Omental fat pad (tissue), 4 donors: ENCODE data around the gene MAFF. TPM values are rescaled to one million over a fixed set of nuclear protein-coding genes. Genes with fewer than 3 reads are reported as not detected.

ENCODE experiments used
- ATAC-seq: fragments of 150-250 bp; one replicate; pipeline ENCODE4 v1.9.1; 2016; ENCODE audit warnings: mild to moderate bottlenecking, moderate library complexity; ENCODE audit not compliant: low FRiP score
- DNase-seq: peaks from one replicate; pipeline ENCODE4 v3.0.0-alpha.2; 2019; ENCODE audit warnings: low spot score
- total RNA-seq, 4 donors: library from RNA; depleted of rRNA; stranded (reverse); fragments of >200 nt; gene quantifications; one replicate each; pipeline ENCODE4 v1.1.0, GENCODE V29; 2016
- TF ChIP-seq, protein P1 (sequence below), 3 donors: fragments of 450-650 bp; IDR thresholded peaks; one replicate each; pipeline ENCODE4 v1.5.1; 2016 to 2017; ENCODE audit warnings: antibody characterized with exemption in 3 of 3, mild to moderate bottlenecking in 3 of 3, moderate library complexity in 2 of 3

Gene MAFF
- total RNA-seq, 4 donors from 2014 or later: 73.9 to 334 (median 202) TPM

DNA sequence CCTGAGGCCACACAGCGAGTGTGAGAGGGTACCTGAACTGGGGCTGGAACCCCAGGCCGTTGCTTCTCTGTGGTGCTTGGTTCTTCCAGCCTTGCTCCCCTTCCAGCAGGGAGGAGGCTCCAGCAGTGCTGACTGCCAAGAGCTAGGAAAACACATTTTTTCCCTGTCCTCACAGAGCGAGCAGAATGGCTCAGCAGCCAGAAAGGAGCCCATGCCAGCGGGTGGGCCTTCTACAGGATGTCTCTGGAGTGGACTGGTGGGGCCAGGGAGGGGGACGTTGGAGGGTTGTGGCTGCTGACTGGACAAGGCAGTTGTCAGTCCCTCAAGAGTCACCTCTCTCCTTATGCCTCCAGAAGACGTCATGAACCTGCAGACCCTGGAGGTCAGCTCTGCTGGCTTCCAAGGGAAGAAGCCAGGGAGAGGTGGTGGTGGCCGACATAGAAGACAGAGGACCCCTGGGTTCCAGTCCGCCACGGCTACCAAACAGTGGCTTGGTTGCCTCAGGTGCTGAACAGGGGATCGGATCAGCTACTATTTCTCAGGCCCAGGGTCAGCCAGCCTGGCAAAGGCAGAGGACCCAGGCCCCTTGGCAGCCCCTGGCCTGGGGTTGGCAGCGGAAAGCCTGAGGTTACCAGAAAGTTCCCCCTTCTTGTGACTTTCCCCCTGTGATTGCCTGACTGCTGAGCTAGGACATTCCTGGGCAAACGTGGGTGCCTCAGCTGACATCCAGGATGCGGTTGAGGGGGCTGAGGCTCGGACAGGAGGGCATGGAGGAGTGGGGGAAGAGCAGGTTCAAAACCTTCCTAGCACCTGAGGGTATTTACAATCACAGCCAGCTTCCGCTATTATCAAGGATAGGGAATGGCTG, 3.7 kb downstream of the MAFF start:
- TF ChIP-seq, protein P1, sequence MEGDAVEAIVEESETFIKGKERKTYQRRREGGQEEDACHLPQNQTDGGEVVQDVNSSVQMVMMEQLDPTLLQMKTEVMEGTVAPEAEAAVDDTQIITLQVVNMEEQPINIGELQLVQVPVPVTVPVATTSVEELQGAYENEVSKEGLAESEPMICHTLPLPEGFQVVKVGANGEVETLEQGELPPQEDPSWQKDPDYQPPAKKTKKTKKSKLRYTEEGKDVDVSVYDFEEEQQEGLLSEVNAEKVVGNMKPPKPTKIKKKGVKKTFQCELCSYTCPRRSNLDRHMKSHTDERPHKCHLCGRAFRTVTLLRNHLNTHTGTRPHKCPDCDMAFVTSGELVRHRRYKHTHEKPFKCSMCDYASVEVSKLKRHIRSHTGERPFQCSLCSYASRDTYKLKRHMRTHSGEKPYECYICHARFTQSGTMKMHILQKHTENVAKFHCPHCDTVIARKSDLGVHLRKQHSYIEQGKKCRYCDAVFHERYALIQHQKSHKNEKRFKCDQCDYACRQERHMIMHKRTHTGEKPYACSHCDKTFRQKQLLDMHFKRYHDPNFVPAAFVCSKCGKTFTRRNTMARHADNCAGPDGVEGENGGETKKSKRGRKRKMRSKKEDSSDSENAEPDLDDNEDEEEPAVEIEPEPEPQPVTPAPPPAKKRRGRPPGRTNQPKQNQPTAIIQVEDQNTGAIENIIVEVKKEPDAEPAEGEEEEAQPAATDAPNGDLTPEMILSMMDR (IDR thresholded peaks at IDR 0.05): no peak
- DNase-seq: no peak
- peak; percentile 3 for ATAC-seq

DNA sequence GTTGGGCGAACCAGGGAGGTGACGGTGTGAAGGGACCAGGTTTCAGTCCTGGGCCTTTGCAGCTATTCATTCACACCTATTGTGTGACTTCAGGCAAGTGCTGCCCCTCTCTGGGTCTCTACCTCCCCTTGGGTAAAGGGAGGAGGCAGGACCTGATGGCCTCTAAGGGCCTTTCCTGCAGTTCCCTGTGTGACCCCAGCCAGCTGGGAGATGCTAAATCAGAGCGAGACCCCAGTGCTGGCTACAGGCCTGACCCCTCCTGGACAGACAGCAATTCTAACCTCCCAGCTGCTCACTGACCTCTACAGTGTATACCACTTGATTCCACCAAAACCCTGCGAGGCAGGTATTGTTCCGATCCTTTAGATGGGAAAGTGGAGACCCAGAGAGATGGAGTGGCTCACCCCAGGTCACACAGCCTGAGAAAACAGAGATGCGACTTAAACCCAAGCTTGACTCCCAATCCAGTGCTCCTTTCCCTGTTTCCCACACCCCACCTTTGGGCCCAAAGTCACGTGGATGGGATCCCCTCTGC, 6.2 kb downstream of the MAFF start:
- TF ChIP-seq, protein P1 (IDR thresholded peaks at IDR 0.05): no peak
- DNase-seq (no peak), ATAC-seq (no peak)

DNA sequence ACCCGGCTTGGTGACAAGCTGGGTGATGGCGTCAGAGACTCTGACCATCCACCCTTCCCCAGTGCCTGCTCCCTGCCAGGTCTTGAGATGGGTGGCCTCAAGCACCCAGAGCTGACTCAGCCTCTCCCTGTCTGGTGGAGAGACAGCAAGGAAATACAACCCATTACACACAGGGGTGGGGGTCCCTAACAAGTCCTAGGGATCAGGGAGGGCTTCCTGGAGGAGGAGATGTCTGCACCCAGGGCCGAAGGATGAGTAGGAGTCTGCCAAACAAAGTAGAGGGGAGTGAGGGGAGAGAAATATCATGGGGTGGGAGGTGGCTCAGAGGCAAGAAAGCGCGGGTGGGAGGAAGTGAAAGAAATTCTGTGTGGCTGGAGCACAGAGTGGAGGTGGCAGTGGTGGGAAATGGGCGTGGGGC, 6.8 kb downstream of the MAFF start:
- TF ChIP-seq, protein P1 (IDR thresholded peaks at IDR 0.05): no peak
- ATAC-seq (no peak), DNase-seq (no peak)

DNA sequence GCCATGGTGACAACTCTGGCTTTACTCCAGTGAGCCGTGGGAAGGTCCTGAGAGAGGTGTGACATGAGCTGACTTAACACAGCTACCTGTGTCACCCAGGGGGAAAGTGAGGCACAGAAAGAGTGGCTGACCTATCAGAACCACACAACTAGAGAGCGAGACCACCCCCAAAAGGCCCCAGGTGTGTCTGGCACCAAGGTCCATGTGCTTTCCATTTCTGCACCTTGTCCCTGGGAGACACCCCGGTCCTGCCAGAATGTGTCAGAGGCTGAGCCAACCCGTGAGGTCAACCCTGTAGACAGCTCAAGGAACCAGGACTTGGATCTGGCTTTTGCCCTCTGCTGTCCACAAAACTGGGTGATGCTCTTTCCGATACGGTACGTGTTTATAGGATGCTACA, 9.8 kb downstream of the MAFF start:
- ATAC-seq: no peak
- TF ChIP-seq, protein P1 (IDR thresholded peaks at IDR 0.05): no peak
- no peak for DNase-seq

DNA sequence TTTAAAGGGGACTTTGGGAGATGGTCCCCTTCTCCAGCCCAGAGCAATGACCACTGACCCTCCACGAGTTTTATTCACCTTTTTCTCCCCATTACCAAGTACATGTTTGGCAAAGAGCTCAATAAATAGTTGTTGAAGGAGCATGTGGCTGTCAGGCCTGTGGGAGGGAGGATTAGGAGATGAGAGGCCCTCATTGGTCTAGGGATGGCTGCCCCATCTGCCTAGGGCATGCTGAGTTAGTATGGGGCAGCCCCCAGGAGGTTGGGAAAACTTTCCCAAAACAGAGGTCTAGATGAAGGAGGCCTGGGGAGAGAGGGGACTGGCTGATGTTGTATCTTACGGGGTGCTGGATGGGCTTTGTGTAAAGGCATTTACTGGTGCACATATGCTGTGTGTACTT, 10.6 kb downstream of the MAFF start:
- TF ChIP-seq, protein P1 (IDR thresholded peaks at IDR 0.05): no peak
- ATAC-seq (no peak), DNase-seq (no peak)

DNA sequence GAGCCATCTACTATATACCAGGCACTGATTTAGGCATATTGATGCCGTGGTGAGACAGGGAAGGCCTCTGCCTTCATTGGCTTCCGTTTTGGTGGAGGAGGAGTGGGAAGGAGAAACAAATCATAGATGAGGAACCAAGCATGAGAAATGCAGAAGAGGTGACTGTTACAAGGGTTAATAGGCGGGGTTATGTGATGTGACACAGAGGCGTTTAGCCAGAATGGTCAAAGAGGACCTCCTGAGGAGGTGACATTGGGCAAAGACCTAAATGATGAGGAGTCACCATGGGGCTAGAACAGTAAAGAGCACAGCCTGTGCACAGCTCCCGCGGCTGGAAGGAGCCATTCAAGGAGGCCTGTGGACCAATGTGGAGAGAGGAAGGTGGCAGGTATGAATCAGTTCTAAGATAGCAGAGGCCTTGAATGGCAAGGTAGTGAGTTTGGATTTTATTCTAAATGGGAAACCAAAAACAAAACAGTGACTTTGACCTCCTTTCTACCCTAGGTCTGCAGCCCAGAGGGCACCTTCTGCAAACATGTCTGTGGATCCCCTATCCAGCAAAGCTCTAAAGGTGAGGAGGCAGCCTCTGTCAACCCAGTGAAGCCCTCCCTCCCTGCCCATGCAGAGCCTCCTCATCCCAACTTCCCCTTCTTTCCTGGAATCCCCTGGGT, 11.7 kb downstream of the MAFF start:
- ATAC-seq: no peak
- DNase-seq: no peak

More for the DNA sequence above, 11.7 kb downstream of the MAFF start:
- TF ChIP-seq, protein P1 (IDR thresholded peaks at IDR 0.05): no peak
